Left lung (tissue), 10 donors: ENCODE measurements around the gene SOX30. TPM values are rescaled to one million over a fixed set of nuclear protein-coding genes. Genes with fewer than 3 reads are reported as not detected.

Source experiments
- ATAC-seq: fragments of 200-7000 bp; cut with Tn5 transposase; one replicate; pipeline ENCODE4 v1.9.1; 2020; ENCODE audit warnings: moderate library complexity
- DNase-seq, 4 donors: peaks; one replicate each; pipeline ENCODE4 v3.0.0-alpha.2; 2013 to 2020
- H3K27ac ChIP-seq, 2 donors: fragments of 200-600 bp; sonication (generic) in 1 of 2; one replicate each; pipeline versions ENCODE4 v1.5.0 to v1.8.0; 2020 to 2021
- H3K27me3 ChIP-seq, 2 donors: fragments of 200-600 bp; sonication (generic) in 1 of 2; one replicate each; pipeline versions ENCODE4 v1.5.0 to v1.8.0; 2020 to 2021
- H3K36me3 ChIP-seq, 2 donors: fragments of 200-600 bp; sonication (generic) in 1 of 2; one replicate each; pipeline versions ENCODE4 v1.5.0 to v1.8.0; 2020 to 2021
- H3K4me1 ChIP-seq, 2 donors: fragments of 200-600 bp; one replicate each; pipeline ENCODE4 v1.8.0; 2021
- H3K4me3 ChIP-seq, 2 donors: fragments of 200-600 bp; sonication (generic) in 1 of 2; one replicate each; pipeline versions ENCODE4 v1.5.0 to v1.8.0; 2020 to 2021; ENCODE audit warnings: mild to moderate bottlenecking in 1 of 2
- H3K9me3 ChIP-seq, 2 donors: fragments of 200-600 bp; sonication (generic) in 1 of 2; one replicate each; pipeline versions ENCODE4 v1.5.0 to v1.8.0; 2020 to 2021
- intact Hi-C, 2 donors: fragments of 100-400 bp; cut with DNase I; formaldehyde crosslinking; loops; one replicate each; pipeline versions ENCODE4 v1.11.2 to v1.14.2; 2022
- polyA plus RNA-seq, 6 donors: library from polyadenylated mRNA; unstranded; fragments of 120-200 nt; gene quantifications; one replicate each; pipeline ENCODE4 v1.2.1, GENCODE V29; 2013; ENCODE audit not compliant: insufficient read length in 6 of 6
- total RNA-seq, 2 donors: library from RNA; stranded (reverse); fragmentation: NEBNext Ultra II Directional; extraction: Animal tissue kit (Norgen Biotek cat#: 25700); gene quantifications; one replicate each; pipeline ENCODE4 v1.2.1, GENCODE V29; 2021
- TF ChIP-seq, protein P1 (sequence below), 2 donors: fragments of 200-600 bp; sonication (generic) in 1 of 2; IDR thresholded peaks; one replicate each; pipeline versions ENCODE4 v1.5.0 to v1.8.0; 2021; ENCODE audit warnings: antibody characterized with exemption in 2 of 2
- donor health status: DM: no; HTN: yes; CAD: no.
- donor health status: DM: no; HTN: no; CAD: no.

SOX30 gene
- total and polyA plus RNA-seq, 8 donors: 0.14 to 0.35 (median 0.27) TPM; not detected in 1

DNA sequence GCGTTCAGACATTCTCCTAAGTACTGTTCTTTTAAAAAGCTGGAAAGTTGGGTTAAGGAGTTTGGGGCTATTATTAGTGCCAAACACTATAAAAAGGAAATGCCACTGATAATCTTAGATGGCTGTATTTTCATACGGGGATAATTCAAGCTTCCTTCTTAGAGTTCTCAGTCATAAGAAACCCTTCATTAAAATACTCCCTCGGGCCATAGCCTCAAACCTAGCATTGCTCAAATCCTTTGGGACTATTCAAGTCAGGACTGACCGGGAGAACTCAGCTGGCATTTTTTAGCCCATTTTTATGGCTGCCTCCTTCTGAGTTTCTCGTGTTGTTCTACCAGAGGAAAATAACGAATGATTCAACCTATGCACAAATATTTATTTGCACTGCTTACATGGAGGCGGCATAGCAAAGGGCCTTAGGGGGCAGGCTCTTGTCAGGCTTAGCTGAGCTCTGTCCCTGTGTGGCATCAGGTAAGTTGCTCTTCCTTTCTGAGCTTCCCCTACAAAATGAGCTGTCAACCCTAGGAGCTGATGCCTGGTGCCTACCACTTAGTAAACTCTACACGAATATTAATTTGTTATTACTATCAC, 43.2 kb downstream of the SOX30 start:
- Histone ChIP-seq H3K4me3 (no peak overlapping the region), H3K9me3 (no peaks in the 10 kb centered on the region), H3K27me3 (no peaks in the 10 kb centered on the region), H3K4me1 (peaks cover 0 to 9% of the 10 kb centered on the region in 2 donors), H3K27ac (no peak overlapping the region), H3K36me3 (no peaks in the 10 kb centered on the region)
- DNase-seq (no peak), ATAC-seq (no peak)
- TF ChIP-seq, protein P1, sequence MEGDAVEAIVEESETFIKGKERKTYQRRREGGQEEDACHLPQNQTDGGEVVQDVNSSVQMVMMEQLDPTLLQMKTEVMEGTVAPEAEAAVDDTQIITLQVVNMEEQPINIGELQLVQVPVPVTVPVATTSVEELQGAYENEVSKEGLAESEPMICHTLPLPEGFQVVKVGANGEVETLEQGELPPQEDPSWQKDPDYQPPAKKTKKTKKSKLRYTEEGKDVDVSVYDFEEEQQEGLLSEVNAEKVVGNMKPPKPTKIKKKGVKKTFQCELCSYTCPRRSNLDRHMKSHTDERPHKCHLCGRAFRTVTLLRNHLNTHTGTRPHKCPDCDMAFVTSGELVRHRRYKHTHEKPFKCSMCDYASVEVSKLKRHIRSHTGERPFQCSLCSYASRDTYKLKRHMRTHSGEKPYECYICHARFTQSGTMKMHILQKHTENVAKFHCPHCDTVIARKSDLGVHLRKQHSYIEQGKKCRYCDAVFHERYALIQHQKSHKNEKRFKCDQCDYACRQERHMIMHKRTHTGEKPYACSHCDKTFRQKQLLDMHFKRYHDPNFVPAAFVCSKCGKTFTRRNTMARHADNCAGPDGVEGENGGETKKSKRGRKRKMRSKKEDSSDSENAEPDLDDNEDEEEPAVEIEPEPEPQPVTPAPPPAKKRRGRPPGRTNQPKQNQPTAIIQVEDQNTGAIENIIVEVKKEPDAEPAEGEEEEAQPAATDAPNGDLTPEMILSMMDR (IDR thresholded peaks at IDR 0.05): no peak
- intact Hi-C loops: no loop called here

DNA sequence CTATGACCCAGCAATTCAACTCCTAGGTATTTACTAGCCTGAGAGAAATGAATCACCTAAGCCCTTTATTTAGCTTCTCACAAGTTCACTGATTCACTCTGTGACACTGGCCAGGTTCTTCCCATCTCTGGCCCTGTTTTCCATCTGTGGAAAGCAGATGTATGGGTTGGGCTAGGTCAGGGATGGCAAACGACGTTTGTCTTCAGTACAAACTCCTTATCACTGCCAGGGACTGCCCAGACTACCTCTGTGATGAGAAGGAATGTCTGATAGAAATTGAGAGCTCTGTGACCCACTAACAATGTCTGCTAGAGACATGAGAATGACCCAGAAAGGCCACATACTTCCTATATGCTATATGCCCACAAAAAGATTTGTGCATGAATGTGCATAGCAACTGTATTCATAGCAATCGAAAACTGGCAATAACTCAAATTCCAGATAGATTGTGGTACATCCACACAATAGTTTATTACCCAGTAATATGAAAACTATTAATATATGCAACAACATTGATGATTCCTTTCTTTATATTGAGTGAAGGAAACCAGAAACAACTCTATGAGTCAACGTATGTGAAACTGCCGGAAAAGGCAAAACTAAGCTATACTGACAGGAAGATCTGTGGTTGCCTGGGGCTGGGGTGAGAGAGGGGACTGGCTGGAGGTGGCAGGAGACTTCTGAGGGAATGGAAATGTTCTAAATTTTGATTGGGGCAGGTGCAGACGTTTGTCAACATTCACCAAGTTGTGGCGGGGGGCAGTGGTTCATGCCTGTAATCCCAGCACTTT, 44.7 kb downstream of the SOX30 start:
- Histone ChIP-seq H3K4me1 (peaks cover 4 to 14% of the 10 kb centered on the region in 2 donors), H3K27me3 (no peaks in the 10 kb centered on the region), H3K36me3 (no peaks in the 10 kb centered on the region), H3K9me3 (no peaks in the 10 kb centered on the region), H3K27ac (no peak overlapping the region), H3K4me3 (no peak overlapping the region)
- ATAC-seq (no peak), DNase-seq (no peak)
- TF ChIP-seq, protein P1 (IDR thresholded peaks at IDR 0.05): no peak
- intact Hi-C loops: no loop called here

- Histone ChIP-seq H3K4me1 (peaks cover 4 to 9% of the 10 kb centered on the region in 2 donors), H3K9me3 (no peaks in the 10 kb centered on the region), H3K36me3 (no peaks in the 10 kb centered on the region)
Measured at GRCh38 chr5:157606046-157606445, 46.2 kb downstream of the SOX30 start.

GRCh38 chr5:157603333-157604190, 48.7 kb downstream of the SOX30 start:
- Histone ChIP-seq H3K36me3 (no peaks in the 10 kb centered on the region), H3K27me3 (no peaks in the 10 kb centered on the region), H3K9me3 (no peaks in the 10 kb centered on the region), H3K4me3 (no peak overlapping the region), H3K27ac (no peak overlapping the region), H3K4me1 (peaks cover 4 to 9% of the 10 kb centered on the region in 2 donors)
- no peak for DNase-seq
- ATAC-seq: peak; percentile 67
- intact Hi-C loops: no loop called here
- TF ChIP-seq, protein P1 (IDR thresholded peaks at IDR 0.05): no peak

More at GRCh38 chr5:157606046-157606445, 46.2 kb downstream of the SOX30 start:
- no peak for DNase-seq
- no peak overlapping the region for H3K27ac ChIP-seq
- TF ChIP-seq, protein P1 (IDR thresholded peaks at IDR 0.05): no peak
- no peaks in the 10 kb centered on the region for H3K27me3 ChIP-seq
- intact Hi-C loops: no loop called here
- ATAC-seq: no peak
- H3K4me3 ChIP-seq: no peak overlapping the region

DNA sequence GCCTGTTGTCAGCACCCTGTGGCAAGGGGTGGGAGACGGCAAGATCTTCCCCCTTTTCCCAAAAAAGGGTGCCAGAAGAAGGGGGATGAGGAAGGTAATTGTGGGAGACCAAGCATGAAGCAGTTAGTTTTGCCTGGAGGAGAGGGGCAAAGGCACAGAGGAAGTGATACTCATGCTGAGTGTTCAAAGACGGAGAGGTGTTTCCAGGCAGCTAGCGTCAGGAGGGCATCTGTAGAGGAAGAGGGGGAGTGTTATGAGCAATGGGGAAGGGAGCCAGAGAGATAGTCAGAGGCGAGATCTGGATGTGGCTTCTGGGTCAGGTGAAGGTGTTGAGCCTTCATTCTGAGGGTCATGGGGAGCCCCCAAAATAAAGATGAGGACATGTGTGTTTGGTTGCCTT, 49.7 kb downstream of the SOX30 start:
- TF ChIP-seq, protein P1 (IDR thresholded peaks at IDR 0.05): no peak
- intact Hi-C loops: no loop called here
- no peak for DNase-seq
- Histone ChIP-seq H3K36me3 (no peaks in the 10 kb centered on the region), H3K4me1 (peaks cover 4 to 9% of the 10 kb centered on the region in 2 donors), H3K27ac (no peak overlapping the region), H3K4me3 (no peak overlapping the region), H3K9me3 (no peaks in the 10 kb centered on the region), H3K27me3 (no peaks in the 10 kb centered on the region)
- ATAC-seq: no peak
